Fibroblast of gingiva (primary cell): ENCODE measurements around the gene INTS11.
"Not testable (repeated sequence)": the region's sequence is repeated elsewhere in the genome, so short reads cannot be mapped to it uniquely, and the experiment has no call there.

Source experiments
- DNase-seq: peaks from one replicate; pipeline ENCODE4 v3.0.0-alpha.2; 2011; ENCODE audit warnings: low read depth

Gene INTS11

GRCh38 chr1:1324524-1325287 is at the start of gene INTS11, which contains the start of gene CPTP:
INTS11 (minus strand) TSS chr1:1324660; CDS start chr1:1324608, 52 bp downstream.
CPTP (plus strand) TSS chr1:1324802; CDS start chr1:1326911, 2,109 bp downstream.
- peak; percentile 86 for DNase-seq

GRCh38 chr1:1373815-1374588 is 49.5 kb upstream of the INTS11 start:
- DNase-seq, result no peak

- DNase-seq, result no peak
Measured at GRCh38 chr1:1373051-1373814, 48.8 kb upstream of the INTS11 start.

DNA sequence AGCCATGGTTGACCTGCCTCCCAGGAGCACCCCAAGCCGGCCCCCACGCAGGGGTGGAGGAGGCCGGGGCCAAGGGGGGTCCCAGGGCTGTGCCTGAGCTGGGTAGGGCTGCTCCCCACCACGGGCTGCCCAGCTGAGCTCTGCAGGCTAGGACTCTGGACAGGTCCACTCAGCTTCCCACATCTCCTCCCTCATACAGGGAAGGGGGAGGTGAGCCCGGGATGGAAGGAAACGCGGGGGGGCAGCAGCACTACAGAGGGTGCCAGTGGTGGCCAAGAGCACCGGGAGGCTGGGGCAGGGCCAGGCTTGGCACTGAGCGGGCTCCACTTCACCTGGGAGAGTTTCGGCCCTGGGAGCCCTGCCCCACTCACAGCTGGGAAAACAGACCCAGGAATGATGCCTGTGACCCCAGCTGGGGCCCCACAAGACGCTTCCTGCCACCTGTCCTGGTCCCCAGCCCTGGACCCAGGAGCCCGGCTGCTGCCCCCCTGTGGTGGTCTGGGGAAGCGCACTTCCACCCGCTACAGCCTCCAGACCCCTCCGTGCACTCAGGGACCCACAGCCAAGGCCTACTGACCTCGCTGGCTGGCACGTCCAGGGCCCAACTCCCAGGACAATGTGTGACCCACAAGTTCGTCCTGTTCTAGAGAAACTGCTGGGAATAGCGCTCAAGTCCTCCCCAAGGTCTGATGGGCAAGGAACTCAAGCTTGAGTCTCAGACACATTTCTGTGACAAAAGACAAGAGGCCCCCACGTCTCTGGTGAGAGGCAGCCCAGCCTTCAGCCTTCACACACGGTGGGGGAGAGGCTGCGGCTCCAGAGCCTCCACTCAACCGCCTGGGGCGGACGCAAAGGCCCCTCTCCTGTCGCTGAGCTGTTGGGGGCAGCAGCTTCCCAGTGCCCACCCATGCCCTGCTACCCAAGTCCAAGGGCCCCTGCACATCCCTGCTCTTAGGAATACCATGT is 47.6 kb upstream of the INTS11 start:
- DNase-seq, result no peak

- DNase-seq, result peak; percentile 32
Measured at GRCh38 chr1:1371364-1371745, 46.9 kb upstream of the INTS11 start.

GRCh38 chr1:1370771-1371300 is 46.4 kb upstream of the INTS11 start:
- DNase-seq, result no peak

DNA sequence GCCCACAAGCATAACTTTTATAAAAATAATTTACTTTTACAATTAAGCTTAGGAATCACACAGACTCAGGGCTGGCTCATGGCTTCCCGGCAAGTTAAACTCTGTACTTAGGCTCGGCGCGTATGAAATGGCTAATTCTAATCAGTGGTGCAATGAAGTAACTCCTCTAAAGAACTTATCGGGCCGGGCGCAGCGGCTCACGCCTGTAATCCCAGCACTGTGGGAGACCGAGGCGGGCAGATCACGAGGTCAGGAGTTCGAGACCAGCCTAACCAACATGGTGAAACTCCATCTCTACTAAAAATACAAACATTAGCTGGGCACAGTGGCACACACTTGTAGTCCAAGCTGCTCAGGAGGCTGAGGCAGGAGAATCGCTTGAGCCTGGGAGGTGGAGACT is 45.6 kb upstream of the INTS11 start:
- DNase-seq, result not testable (repeated sequence)

GRCh38 chr1:1367315-1367714 is 42.9 kb upstream of the INTS11 start:
- no peak for DNase-seq

DNA sequence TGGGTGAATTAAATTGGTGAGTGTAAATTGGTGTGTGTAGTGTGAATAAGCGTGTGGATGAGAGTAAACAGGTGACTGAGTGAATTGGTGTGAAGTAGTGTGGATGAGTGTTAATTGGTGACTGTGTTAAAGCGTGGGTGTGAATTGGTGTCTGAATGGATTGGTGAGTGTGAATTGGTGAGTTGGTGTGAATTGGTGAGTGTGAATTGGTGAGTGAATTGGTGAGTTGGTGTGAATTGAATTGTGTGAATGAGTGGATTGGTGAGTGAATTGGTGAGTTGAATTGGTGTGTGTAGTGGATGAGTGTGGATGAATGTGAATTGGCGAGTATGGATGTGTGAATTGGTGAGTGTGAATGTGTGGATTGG is 42.2 kb upstream of the INTS11 start:
- DNase-seq, result no peak

DNA sequence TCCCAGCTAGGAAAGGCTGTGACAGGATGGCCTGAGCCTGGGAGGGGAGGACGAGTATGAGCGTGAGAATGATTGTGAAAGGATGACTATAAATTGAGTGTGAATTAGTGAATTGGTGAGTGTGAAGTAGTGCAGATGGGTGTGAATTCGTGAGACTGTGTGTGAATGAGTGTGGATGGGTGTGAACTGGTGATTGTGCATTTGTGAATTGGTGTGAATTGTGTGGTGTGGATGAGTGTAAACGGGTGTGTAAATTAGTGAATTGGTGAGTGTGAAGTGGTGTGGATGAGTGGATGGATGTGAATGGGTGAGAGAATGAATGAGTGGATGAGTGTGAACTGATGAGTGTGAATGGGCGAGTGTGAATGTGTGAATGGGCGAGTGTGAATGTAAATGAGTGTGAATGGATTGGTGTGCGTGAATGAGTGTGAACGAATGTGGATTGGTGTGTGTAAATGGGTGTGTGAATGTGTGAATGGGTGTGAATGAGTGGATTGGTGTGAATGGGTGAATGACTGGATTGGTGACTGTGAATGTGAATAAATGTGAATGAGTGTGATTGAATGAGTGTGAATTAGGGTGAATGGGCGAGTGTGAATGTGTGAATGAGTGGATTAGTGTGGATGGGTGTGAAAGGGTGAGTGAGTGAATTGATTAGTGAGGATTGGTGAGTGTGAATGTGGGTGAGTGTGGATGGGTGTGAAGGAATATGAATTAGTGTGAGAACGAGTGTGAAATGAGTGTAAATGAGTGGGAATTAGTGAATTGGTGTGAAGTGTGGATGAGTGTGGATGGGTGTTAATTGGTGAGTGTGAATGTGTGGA is 41.6 kb upstream of the INTS11 start:
- DNase-seq, result no peak

GRCh38 chr1:1364266-1364665 is 39.8 kb upstream of the INTS11 start:
- DNase-seq, result no peak

DNA sequence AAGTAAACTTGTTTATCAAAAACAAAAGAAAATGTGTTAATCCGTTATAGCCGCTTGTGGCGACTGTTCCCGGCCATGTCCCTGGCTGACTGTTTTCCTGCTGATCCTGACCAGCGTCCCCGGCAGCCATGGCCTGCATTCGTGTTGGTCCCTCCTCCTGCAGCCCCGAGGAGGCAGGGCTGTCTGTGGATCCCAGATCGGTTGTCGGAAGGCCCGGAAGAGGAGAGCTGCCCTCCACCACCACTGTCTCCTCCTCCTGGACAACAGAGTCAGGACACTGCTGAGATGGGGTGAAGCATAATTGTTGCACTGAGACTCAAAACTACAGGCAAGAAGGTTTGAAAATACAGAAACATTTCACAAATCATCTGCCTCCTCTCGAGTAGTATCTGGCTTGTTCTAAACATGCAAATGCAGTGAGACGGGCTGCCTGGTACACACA is 37.5 kb upstream of the INTS11 start:
- peak; percentile 88 for DNase-seq

GRCh38 chr1:1361233-1361981 is 36.9 kb upstream of the INTS11 start:
- DNase-seq, result no peak

GRCh38 chr1:1360506-1361169 is 36.2 kb upstream of the INTS11 start:
- peak; percentile 95 for DNase-seq

GRCh38 chr1:1359664-1360468 is 35.4 kb upstream of the INTS11 start:
- peak; percentile 88 for DNase-seq

DNA sequence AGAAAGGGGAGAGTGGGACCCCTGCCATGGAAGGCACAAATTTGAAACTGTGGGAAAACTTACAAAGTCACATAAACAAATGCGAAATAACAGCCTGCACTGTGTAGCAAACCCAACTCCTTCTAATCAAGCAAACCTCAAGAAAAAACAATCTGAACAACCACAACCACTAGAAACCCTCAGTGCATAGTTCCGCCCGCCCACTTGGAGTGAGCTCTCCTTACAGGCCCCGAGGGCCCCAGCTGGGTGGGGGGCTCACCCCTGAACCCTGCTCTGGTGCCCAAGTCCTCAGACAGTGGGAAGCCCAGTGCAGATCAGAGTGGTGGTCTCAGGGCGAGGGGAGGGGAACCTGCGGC is 34.8 kb upstream of the INTS11 start:
- DNase-seq, result peak; percentile 85

DNA sequence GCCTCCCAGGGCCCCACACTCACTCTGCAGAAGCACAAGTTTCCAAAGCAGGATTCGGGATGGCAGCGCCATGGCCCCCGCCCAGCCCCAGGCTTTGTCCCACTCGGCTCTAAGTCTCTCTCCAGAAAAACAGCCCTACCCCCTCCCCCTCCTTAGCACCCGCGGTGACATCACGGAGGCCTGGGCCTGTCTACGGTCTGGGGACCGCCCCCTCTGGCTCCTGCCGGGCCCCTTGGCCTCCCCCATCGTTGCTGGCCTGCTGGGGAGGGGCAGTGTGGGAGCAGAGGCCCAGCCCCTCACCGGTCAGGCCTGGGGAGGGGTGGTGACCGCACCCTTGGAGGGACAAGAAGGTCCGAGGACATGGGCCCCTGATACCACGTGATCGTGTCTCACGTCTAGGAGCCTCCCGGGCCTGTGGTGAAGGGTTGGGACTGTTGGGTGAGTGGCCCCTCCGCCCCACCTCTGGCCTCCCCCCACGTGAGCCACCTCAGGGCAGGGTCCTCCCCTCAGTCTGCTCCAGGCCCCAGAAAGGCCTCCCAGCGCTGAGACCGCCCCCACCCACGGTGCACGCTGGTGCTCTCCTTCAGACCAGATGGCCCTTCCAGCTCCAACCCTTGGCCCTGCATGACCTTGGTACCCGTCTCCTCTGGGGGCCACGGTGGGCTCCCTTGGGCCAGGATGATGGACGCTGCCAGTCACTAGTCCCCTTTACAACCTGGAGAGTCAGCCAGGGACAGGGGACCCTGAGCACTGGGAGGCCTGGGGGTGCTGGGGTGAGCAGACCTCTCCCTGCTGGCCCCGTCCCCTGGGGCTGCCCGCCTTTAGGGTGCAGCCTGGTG is 34.2 kb upstream of the INTS11 start, which contains the start of gene MXRA8:
TSS of gene MXRA8 (minus strand) at position 123 of the 839 bp plus-strand sequence. CDS start at position 72, 51 bp downstream.
- DNase-seq, result peak; percentile 94
